Retina (tissue), 1 donor: Measurements from ENCODE around the gene LCK.

Experiments used
- DNase-seq: peaks from one replicate; pipeline ENCODE4 v3.0.0-alpha.2; 2016

LCK gene

DNA sequence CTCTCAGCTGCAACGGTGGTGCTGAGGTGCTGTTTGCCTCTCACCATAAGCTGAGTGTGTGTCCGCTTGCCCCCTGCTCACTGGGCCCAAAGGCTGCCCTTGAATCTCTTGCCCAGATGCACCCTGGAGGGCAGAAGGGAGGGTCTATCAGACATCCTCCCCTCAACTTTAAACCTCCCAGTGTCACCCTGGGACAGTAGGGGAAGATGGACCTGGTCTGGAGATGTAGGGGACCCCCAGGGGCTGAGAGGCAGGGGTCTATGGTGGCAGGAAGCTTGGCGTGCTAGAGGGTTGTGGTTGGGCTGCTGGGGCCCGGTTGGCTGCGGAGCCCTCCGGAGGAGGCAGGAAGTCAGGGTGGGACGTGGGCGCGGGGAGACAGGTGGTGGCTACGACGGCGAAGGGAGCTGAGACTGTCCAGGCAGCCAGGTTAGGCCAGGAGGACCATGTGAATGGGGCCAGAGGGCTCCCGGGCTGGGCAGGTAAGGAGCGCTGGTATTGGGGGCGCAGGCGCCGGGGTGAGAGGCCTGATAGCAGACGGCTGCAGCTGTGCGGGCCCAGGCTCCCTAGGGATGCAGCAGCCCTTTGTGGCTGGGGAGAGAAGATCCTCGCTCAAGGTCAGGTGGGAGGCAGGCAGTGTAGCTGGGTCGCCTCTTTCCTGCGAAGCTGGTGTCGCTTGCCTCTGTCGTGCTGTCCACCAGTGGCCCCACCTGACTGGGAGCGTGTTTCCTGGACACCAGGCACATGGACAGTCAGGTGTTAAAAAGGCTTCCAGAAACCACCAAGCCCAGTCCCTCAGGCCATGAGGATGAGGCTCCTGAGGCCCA lies at the start of gene LCK:
LCK (plus strand) TSS at position 373 of the 824 bp plus-strand sequence. CDS start 23,065 bp downstream, outside the sequence.
- peak; percentile 12 for DNase-seq

DNA sequence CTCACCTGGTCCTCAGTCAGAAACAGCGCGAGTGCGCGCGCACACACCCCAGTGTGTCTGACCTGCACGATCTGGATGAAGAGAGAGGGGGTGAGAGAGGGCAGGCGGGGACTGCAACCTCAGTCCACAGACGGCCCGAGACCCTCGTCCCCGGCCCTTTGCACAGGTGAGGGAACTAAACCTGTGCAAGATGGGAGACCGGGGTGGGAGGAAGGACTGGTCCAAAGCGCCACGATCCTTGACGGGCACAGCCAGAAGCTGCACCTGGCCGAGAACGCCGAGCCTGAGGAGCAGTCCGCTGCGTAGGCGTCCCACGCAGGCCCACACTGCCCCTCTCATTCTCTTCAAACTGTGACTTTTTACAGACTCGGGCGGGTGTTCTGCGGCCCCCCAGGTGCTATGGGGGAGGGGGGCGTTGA lies 46.1 kb upstream of the LCK start:
- DNase-seq = no peak

DNA sequence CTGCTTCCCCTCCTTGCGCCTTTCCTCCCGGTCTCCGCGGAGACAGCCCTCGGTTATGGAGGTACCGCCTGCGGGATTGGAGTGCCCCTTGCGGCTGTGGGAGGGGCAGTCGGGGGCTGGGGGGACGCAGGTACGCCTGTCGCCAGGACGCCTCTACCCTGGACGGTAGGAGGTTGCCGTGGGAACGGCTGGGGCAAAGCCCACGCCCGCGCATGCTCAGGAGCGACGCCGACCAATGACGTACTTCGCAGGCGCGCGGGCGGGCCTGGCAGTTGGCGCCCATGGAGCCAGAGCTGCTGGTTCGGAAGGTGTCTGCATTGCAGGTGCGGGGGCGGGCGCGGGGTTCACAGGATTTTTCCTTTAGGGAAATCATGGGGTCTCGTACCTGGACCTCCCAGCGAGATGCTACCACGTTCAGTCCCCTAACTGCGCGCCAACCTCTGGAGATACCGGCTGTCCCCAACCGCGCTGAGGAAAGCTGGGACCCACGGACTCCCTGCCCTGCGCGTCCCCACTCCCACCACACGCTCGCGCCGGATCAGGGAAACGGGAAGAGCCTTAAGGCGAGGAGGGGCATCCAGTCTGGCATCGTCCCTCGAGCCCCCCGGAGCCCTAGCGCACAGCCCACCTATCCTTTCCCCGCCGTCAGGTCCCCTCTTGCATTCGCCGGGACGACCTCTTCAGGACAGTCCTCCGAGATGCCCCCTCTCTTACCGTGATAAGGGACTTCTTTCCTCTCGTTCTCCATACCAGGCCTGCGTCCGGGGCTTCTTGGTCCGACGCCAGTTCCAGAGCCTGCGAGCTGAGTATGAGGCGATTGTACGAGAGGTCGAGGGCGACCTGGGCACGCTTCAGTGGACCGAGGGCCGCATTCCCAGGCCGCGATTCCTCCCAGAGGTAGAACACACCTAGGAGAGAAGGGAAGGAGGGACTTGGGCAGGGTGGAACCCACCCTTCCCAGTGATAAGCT lies 45.4 kb upstream of the LCK start, which contains the start of gene IQCC:
IQCC (plus strand) TSS at position 271 of the 970 bp plus-strand sequence; CDS start at position 282, 11 bp downstream.
- peak; percentile 94 for DNase-seq

DNA sequence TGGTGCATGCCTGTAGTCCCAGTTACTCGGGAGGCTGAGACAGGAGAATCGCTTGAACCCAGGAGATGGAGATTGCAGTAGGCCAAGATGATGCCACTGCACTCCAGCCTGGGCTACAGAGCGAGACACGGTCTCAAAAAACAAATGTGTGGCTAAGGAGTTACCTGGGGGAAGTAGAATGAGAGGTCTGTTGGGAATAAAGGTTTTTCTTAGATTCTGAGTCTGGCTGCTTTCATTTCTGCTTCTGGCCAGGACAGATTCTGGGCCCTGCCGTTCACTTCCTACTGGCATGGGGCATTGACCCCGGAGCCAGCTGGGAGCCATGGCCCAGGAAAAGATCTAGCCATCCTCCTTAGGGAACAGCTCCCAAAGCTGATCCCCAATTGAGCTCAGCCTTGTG lies 42.6 kb upstream of the LCK start:
- DNase-seq = no peak

DNA sequence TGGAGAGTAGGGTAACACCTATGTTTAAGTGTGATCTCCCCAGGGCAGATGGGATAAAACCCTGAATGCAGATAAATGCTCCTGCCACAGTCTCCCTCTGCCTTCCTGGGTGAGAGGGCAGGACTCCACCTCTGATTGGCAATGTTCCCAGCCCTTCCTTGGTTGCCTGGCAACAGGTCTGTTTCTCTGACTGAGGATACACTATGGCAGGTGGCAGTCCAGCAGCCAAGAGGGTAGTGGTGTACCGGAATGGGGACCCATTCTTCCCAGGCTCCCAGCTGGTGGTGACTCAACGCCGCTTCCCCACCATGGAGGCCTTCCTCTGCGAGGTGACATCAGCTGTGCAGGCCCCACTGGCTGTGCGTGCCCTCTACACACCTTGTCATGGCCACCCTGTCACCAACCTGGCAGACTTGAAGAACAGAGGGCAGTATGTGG lies 42.2 kb upstream of the LCK start, which contains the start of gene DCDC2B:
DCDC2B (plus strand) TSS at position 199 of the 438 bp plus-strand sequence; CDS start at position 204, 5 bp downstream.
- DNase-seq = no peak

DNA sequence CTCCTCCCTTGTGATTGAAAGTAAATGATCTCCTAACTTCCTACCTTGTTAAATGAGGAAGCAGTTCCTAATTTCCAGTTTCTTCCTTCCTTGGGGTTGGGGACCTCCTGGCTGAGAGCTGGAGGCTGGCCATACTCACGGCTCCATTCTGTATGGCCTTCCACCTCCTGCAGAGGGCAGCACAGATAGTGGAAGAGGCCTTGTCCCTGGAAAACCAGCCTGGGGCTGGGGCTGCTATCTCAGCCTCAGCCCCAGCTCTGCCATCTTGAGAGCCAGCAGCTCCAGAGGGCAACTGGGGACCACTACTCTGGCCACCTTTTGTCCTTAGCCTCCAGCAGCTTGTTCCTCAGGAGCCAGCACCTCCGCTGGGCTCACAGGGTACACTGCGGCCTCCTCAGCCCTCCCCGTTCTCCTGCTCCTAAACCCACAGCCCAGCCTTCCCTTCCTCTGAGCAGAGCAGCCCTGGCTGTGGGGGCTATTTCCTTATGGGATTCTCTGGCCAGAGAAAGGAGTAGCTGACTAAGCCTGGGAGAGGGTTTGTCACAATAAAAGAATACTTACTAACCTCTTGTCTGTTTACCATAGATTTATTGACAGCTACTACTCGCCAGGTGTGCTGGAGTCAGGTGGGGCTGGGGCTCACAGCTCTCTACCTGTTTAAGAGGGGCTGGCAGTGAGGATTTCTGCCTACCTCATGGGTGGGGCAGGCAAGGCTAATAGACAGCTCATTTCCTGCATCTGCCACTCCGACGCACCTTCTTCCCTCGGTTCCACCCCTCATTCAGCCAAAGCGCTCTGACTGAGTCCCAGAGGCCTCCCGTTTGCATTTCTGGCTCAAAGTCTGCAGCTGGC lies 35.2 kb upstream of the LCK start:
- DNase-seq = peak; percentile 69

DNA sequence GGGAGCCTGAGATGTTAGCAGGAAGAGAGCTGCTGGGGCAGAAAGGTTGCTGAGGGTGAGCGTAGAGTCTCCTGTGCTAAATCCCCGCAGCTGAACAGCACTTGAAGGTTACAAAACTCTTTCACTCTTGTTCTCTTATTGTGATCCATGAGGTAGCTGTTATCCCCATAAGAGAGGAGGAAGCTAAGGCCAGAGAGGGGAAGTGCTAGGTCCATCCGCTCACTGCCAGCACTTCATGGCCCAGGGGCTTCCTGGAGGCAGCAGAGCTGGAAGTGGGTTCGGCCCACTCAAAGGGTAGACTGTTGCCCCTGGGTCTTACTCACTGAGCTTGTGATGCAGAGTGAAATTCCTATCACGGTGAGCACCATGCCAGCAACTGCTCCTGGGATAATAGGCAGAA lies 34.5 kb upstream of the LCK start:
- DNase-seq = no peak

DNA sequence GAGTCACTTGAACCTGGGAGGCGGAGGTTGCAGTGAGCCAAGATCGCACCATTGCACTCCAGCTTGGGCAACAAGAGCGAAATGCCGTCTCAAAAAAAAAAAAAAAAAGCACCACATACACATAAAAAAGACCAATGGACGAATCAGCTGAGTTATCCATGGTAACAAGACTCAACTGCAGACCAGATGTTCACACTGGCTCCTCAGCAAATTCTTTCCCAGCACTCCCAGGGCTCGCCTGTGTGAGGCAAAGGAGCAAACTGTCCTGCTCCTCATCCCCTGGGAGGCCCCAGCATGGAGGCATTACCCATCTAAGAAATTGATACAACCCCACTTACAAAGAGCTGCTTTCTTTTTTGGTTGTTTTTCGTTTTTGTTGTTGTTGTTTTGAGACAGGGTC lies 32.0 kb upstream of the LCK start:
- no peak for DNase-seq

DNA sequence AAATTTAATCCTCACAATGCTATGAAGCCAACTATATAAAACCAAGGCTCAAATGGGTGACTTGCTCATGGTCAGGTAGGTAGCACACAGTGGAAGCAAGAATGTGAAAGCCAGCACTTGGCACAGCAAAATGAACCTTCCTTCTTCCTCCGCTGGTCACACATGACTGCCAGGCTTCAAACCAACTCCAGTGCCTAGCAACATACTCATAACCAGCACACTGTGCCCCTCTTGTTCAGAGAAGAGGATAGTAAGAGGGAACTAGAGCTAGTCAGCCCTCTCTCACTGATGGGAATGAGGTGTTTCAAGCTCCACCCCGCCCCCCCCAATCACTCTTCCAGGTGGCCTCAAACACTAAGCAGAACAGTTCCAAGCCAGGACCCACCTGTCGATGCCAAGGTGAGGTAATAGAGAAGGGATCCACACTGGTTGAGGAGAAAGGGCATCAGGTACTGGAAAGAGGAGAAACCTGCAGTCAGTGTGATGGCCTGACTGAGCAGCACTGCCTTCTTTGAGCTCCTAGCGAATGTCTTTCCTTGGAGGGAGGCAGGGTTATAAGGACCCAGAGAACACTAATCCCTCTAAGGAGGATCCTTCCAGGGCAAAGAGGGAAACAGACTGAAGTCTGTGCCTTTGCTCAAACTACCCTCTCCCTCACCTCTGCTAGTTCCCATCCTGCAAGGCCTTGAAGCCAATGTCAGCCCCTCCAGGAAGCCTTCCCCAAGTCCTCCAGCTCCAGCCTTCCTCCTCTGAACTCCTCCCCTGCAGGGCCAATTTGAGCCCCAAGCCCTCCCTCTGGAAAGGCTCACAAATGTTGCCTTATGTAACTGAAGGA lies 30.1 kb upstream of the LCK start:
- no peak for DNase-seq

DNA sequence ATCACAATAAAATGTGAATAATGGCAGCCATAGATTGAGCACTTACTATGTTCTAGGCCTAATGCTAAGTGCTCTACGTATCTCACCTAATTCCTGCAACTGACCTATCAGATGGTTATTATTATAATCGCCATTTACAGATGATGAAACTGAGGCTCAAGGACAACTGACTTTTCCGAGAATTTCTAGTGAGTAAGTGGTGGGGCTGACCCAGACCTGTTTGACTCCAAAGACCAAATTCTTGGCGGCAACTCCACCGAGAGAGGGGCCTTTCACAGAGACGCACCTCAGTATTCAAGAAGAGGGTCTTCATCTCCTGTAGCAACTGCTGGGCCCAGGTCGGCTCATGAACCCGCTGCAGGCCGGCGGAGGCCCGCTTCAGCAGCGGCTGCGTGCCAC lies 29.5 kb upstream of the LCK start:
- no peak for DNase-seq

DNA sequence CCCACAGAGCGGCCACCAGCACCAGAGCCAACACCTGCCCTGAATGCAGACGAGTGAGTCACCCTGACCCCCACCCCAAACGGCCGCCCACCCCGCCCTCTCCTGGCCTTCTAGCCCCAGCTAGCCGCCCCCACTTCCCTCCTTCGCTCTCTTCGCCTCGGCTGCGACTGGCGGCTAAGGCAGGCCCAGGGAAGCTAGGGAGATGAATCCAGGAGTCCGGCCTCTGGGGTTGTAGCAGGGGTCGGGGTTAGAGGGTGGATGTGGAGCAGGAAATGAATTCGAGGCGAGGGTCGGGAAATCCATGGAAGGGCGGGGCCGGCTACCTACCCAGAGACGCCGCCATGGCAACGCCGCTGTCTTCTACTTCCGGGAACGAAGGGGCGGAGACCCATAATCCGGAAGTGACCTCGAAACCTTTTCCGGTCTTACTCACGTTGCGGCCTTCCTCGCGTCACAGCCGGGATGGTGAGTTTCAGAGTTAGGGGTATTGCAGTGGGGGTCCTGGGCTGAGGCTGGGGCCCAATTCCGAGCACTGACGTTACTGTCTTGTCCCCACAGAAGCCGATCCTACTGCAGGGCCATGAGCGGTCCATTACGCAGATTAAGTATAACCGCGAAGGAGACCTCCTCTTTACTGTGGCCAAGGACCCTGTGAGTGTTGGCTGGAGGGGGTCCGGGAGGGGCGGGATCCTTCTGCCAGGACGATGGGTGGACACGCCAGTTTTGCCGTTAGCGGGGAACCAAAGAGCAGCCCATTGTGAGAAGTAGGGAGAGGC lies 28.9 kb upstream of the LCK start, which contains the start of the genes EIF3I and TMEM234:
EIF3I (plus strand) TSS at position 428 of the 776 bp plus-strand sequence; CDS start at position 463, 35 bp downstream.
TMEM234 (minus strand) TSS at position 374 of the 776 bp plus-strand sequence; CDS start at position 343, 31 bp downstream.
- peak; percentile 93 for DNase-seq

DNA sequence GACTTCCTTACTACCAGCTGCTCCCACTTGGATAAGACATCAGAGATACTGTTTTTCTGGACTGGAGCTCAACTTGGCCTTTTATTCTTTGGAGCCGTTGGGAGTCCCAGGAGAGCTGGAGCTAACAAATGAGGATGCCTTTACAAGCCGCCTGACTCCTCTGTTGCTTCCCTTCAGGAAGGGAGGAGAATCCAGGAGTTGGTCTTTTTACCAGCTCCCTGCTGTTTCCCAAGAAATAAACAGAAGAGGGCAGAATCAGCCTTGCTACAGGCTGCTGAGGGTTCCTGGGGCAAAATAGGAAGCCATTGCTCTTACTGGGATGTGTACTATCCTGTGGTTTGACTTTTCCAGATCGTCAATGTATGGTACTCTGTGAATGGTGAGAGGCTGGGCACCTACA lies 27.4 kb upstream of the LCK start:
- DNase-seq = no peak

DNA sequence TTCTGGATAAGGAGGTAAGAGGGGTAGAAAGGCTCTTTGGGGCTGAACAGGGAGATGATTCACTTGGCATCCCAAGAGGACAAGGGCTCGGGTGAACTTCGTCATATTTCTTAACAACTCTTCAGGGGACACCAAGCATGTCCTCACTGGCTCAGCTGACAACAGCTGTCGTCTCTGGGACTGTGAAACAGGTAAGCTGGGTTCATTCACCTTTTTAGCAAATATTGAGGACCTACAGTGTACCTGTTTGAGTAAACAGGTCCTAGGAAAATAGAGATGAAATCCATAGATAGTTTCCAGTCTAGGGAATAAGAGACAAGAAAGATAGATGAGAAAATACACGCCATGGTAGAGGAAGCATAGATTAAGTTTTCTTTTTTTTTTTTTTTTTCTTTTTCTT lies 26.8 kb upstream of the LCK start:
- DNase-seq = no peak

DNA sequence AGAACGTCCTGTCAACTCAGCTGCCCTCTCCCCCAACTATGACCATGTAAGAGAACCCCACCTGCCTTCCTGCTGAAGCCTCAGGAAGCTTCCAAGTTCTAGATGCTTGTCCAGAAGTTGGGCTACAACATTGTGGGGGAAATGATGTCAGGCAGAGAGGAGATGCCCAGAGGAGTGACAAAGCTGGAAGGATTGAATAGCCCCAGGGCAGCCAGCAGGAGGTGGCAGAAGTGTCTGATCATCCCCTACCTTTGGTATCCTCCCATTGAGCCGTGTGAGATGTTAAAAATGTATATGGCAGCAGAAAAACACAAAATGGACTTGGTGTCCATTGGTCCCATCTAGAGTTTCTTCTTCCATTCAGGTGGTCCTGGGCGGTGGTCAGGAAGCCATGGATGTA lies 22.3 kb upstream of the LCK start:
- no peak for DNase-seq

DNA sequence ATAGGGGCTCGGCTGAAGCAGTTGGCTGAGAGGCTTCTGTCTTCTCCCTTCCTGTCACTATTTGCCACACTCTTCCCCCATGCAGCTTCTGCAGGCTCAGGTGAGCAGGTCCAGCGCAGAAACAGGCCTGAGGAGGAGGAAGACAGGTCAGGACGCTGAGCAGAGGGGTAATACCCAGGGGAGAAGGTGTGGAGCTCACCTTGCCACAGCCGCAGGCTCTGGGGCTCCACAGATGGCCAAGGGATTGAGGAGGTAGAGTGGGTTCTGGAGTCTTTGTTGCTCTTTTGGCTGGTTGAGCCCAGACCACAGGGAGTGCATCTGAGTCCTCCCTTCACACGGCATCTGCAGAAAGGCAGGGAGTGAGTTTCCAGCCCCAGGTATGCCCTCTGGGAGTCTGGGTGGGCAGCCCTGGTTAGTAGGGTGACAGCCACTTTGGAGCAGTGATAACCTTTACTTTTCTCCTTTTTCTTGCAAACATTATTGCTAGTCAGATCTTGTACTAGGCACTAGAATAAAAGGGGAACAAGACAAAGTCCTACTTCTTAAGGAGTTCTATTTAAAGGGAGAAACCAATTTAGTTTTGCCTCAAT lies 19.1 kb upstream of the LCK start:
- DNase-seq = no peak

DNA sequence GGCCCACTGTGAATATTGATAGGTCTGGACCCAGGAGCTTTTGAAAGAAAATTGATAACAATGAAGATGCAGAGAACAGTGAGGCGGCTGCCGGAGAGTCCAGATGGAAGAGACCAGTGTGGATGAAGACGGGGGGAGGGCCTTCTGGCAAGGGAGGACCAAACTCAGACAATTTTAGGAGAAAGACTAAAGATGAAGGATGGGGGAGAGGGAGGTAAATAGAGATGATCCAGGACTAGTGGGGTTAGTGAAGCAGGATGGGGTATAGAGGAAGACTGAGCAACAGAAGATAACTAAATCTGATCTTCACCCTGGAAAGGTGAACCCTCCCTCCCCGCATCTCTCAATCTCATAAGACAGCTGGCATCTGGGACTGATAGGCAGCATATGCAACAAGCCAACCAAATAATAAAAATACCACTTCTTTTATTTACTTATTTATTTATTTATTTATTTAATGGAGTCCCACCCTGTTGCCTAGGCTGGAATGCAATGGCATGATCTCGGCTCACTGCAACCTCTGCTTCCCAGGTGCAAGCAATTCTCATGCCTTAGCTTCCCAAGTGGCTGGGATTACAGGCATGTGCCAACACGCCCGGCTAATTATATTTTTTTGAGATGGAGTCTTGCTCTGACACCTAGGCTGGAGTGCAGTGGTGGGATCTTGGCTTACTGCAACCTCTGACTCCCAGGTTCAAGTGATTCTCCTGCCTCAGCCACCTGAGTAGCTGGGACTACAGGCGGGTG lies 18.3 kb upstream of the LCK start:
- DNase-seq = no peak

DNA sequence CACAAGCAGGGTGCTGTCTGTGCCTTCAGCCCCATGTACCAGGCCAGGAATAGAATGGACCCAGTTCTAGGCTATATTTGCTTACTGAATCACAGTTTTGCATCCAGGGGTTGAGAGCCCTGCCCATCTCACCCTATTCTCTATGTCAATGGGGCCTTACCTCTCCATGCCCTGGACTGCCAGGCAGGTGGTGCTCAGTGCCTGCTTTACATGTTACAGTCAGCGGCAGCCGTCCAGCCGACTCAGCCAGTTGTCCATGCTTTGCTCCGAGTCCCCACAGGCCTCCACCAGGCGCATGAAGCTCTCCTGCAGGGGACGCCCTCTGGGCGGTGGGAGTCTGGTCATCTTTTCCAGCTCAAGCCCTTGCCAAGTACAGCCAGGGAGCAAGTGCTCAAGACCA lies 16.3 kb upstream of the LCK start:
- no peak for DNase-seq

DNA sequence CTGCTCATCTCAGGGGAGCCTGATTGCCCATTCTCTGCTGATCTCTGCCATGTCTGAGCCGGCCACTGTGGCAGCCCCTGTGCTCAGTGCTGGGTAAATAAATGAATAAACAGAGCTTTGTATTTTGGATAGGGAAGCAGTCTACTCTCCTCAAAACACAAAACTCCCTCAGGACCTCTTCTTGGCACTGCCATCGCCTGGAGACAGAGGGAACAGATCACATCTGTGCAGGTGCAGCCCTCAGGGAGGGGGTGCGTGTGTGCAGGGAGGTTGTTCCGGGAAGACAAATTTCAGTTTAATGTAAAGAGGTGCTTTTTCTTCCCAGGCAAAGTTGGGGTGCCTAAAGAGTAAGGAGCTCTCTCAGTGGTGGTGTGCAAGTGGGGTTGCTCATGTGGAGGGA lies 11.7 kb upstream of the LCK start:
- no peak for DNase-seq

DNA sequence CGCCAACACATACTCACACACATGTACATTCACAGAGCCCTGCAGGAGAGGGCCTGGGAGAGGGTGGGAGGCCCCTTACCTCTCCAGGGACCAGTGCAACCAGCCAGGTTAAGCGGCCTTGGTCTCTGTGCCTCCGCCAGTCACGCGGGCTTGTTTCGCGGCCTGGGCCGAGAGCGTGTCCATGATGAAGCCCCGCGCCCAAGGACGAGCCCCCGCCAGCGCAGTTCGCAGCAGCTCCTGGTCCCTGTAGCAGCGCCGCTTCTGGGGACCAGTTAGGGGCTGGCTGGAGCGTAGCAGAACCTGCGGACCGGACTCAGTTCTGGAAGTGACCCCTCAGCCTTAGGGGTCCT lies 11.3 kb upstream of the LCK start:
- no peak for DNase-seq
